NCI-H69 (cell line): ENCODE data around the gene VWA1.
"Not testable (repeated sequence)": the region's sequence is repeated elsewhere in the genome, so short reads cannot be mapped to it uniquely, and the experiment has no call there.

Source experiments
- DNase-seq: peaks from one replicate; lab custom pipeline; 2025; lab: John Stamatoyannopoulos, UW

Gene VWA1

DNA sequence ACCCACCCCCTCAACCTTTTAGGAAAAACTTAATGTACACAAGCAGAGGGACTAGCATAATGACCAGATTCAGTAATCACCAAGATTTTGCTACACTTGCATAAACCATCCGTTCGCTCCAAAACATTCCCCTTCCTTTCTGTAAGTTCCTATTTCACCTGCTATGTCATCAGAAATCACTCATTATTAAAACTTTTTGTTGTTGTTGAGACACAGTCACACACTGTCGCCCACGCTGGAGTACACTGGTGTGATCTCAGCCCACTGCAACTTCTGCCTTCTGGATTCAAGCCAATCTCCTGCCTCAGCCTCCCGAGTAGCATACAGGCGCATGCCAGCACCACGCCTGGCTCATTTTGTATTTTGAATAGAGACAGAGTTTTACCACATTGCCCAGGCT is 31.8 kb upstream of the VWA1 start:
- DNase-seq: no peak

DNA sequence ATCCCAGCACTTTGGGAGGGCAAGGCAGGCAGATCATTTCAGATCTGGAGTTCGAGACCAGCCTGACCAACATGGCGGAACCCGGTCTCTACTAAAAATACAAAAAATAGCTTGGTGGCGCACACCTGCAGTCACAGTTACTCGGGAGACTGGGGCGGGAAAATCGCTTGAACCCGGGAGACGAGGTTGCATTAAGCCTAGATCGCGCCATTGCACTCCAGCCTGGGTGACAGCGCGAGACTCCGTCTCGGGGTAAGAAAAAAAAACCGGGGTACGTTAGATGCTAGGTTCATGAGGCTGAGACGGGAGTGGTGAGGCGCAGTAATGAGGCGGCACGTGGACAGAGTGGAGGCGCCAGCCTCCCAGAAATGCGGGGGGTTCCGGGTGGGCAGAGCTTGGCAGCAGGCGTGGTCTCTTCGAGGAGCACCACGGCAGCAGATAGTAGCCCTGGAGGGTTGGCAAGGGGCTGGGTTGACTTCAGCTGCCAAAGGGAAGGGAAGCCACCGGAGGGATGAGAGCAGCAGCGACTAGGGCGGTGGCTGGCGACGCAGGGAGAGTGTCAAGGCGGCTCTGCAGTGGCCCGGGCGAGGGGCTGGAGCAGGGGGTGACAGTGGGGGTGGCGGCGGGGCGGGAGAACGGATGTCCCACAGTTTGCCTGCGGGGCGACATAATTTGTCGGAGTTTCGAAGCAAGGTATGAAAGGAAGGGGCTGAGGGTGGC is 29.2 kb upstream of the VWA1 start:
- no peak for DNase-seq

DNA sequence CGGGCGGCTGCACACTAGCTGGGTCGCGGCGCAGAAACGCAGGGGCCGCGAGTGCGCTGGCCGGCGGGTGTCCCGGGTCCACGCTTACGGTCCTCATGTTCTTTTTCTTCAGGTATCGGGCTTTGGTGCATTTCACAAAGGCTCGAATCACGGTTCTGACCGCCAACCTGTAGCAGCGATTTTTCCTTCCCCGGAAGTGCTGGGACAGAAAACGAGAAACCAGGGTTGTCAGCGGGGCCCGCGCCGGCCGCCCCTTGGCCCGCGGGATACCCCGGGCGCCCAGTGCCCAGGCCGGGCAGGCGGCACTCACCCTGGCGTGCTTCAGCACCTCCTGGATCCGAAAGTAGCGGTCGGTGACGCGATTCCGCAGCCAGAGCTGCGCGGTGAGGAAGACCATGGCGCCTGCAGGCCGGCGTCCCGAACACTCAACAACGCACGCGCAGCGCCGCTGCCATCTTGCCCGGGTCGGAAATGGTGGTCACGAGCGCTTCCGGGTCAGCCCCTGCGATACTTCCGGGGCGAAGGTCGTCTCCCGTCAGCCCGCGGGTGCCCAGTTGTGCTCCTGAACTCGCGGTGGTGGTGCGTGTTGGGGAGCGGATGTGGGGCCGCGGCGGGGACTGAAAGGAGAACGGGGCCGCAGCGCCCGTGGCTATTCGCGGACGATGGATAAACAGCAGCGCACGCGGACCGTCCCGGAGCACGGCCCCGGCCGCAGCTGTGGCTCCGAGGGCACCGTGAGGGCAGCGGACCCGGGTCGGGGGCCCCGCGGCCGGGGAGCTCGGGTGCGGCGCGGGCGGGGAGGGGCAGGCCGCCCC is 28.5 kb upstream of the VWA1 start, which contains the start of gene MRPL20:
Gene MRPL20, minus strand, starts transcription at position 473 of the 815 bp plus-strand sequence. Its CDS starts 76 bp downstream, at position 397.
- DNase-seq: peak; percentile 91

DNA sequence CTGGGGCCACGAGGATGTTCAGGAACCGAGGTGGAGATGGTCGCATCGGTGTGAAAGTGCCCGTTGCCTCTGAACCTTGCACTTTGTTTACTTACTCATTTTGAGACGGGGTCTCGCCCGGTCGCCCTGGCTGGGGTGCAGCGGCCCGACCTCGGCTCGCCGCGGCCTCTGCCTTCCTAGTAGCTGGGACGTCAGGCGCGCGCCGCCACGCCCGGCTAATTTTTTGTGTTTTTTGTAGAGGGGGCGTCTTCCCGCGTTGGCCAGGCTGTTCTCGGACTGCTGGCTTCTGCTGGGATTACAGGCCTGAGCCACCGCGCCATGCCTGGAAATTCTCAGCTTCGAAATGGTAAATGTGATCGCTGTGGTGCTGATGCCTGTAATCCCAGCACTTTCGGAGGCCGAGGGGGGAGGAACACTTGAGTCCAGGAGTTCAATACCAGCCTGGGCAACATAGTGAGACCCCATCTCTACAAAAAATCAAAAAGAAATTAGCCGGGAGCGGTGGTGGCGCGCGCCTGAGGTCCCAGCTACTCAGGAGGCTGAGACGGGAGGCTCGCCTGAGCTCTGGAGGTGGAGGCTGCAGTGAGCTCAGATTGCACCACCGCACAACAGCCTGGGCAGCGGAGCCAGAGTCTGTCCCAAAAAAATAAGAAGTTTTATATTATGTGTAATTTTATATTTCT is 27.7 kb upstream of the VWA1 start:
- DNase-seq: no peak

GRCh38 chr1:1410238-1410637 is 25.3 kb upstream of the VWA1 start:
- not testable (repeated sequence) for DNase-seq

DNA sequence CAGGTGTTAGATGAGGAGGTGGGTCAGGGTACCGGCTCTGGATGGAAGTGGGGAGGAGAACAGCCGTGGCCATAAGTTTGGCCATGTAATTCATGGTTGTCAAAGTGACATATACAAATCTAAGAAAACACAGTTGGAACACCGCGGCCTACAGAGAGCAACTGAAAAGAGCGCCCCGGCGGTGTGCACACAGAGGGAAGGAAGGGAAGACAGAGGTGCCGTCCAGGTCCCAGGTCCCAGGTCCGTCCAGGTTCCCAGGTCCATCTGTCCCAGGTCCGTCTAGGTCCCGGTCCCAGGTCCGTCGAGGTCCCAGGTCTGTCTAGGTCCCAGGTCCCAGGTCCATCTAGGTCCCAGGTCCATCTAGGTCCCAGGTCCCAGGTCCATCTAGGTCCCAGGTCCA is 23.9 kb upstream of the VWA1 start:
- DNase-seq: no peak

- not testable (repeated sequence) for DNase-seq
Measured at GRCh38 chr1:1412311-1412902, 23.1 kb upstream of the VWA1 start.

DNA sequence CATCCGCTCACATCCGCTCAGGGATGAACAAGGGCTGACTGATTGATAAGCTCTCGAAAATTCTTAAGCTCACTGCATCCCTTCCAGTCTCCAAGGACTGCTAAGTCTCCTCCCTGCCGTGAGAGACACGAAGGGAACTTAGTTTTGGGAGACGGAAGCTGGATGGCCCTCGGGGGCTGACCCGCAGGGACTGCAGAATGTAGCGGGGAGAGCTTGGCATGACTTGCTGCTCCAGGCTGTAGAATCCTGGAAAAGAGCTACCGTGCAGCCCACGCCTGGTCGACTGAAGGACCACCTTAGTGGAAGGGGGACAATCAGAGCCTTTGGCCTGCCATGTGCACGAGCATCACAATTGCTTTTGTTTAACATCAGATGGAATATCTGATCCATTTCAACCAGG is 19.7 kb upstream of the VWA1 start:
- no peak for DNase-seq

GRCh38 chr1:1417396-1417795 is 18.1 kb upstream of the VWA1 start:
- not testable (repeated sequence) for DNase-seq

GRCh38 chr1:1417825-1418463 is 17.5 kb upstream of the VWA1 start:
- DNase-seq: not testable (repeated sequence)

- no peak for DNase-seq
Measured at GRCh38 chr1:1418464-1419362, 16.8 kb upstream of the VWA1 start.

DNA sequence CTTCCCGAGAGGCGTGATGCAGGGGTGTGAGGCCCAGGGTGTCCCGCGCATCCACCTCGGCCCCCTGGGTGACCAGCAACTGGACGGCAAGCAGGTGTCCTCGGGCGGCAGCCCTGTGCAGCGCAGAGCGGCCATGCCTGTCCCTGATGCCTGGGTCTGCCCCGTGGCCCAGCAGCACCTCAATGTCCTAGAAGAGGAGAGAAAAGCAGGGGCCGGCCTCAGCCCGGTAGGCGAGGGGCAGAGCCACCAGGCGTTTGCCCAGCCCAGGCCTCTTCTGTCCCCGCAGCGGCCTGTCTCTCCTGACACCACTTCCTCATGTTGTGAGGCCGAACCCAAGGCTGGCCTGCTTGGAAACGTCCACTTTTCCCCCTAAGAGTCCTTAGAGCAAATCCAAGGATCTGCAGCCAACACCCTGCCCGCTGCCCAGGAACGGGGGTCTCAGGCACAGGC is 16.1 kb upstream of the VWA1 start:
- DNase-seq: no peak

DNA sequence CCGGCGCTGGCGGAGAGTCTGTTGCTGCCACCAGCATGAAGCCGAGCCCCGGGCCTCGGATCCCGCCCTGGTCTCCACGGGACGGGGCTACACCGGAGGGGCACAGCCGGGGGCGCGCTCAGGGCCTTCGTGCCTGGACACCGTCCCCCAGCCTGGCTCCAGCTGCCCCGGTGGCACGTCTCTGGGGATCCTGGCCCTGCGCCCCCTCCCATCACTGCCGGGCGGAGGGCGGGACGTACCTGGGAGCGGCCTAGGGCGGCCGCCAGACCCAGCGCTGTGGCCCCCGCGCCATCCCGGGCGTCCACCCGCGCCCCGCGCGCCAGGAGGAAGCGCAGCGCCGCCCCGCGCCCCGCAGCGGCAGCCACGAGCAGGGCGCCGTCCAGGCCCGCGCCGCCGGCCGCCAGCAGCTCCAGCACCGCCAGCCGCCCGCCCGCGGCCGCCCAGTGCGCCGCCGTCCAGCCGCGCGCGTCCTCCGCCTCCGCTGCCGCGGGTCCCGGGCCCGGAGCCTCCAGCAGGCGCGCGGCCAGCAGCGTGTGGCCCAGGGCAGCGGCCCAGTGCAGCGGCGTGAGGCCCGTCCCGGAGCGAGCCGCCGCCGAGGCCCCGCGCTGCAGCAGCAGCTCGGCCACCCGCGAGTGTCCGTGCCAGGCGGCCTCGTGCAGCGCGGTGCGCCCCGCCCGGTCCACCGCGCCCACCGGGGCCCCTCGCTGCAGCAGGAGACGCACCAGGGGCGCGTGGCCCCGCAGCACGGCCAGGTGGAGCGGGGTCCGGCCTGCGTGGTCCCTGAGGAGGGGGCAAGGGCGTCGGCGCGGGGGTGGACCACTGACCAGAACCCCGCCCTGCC is 15.5 kb upstream of the VWA1 start:
- peak; percentile 34 for DNase-seq

DNA sequence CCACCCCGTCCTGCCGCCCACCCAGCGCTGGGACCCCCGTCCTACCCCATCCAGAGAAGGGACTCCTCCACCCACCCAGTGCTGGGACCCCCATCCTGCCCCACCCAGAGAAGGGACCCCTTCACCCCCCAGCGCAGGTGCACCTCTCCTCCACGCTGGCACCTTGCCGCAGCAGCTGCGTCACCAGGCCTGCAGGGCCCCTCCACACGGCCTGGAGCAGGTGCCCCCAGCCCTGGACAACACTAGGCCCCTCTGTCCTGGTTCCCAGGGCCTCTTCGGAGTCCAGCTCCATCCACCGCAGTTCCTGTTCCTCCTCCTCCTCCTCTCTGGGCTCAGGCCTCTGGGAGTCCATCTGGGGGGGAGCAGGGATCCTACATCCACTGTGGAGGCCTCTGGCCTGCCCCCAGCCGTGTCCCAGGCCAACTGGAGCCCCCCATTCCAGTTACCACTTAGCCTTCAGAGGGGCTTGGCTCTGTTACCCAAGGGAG is 14.8 kb upstream of the VWA1 start:
- DNase-seq: peak; percentile 54

GRCh38 chr1:1421147-1421906 is 14.2 kb upstream of the VWA1 start, which contains the start of gene ANKRD65:
Gene ANKRD65, minus strand, starts transcription at chr1:1421276. Its CDS starts 271 bp downstream, at chr1:1421005.
- DNase-seq: peak; percentile 90

DNA sequence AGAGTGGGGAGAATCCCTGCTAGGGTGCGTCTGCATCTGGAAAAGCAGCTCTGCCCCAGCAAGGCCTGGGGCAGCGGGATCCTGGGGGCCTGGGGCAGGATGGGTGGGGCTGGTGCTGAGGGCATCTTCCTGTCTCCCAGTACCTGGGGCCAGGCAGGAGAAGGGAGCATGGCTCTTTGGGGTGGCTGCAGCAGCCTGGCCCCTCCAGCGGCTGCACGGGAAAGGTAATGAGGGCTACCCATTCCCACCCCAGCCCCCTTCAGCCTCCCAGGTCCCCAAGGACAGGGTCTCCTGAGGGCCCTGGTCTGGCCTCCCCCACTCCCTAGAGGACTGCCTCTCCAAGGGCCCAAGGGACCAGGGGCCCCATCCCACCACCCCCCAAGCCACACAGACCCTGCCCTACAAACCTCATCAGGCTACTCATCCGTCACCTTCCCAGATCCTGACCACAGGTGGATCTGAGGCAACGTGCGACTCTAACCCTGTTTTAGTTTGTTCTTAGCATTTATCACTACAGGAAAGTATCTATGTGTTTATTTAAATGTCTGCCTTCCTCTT is 13.5 kb upstream of the VWA1 start:
- no peak for DNase-seq

GRCh38 chr1:1422465-1423244 is 12.8 kb upstream of the VWA1 start:
- DNase-seq: no peak

- no peak for DNase-seq
Measured at GRCh38 chr1:1423245-1423597, 12.3 kb upstream of the VWA1 start.
